HEK293 (cell line): ENCODE measurements around the gene SYNGR1.

ENCODE experiments used
- GLIS2 ChIP-seq: fragments of 450-650 bp; formaldehyde crosslinking; IDR thresholded peaks from 2 replicates; pipeline ENCODE4 v1.5.1; 2016; ENCODE audit warnings: missing biosample characterization, missing genetic modification characterization
- KLF16 ChIP-seq: fragments of 450-650 bp; formaldehyde crosslinking; IDR thresholded peaks from 2 replicates; pipeline ENCODE4 v1.5.1; 2017; ENCODE audit warnings: missing biosample characterization, missing genetic modification characterization
- KLF9 ChIP-seq: fragments of 450-650 bp; formaldehyde crosslinking; IDR thresholded peaks from 2 replicates; pipeline ENCODE4 v1.5.1; 2016; ENCODE audit warnings: missing biosample characterization, missing genetic modification characterization, low read depth
- PRDM4 ChIP-seq: fragments of 450-650 bp; formaldehyde crosslinking; IDR thresholded peaks from 2 replicates; pipeline ENCODE4 v1.5.1; 2017; ENCODE audit warnings: missing biosample characterization, missing genetic modification characterization
- YY2 ChIP-seq: fragments of 450-650 bp; formaldehyde crosslinking; IDR thresholded peaks from 2 replicates; pipeline ENCODE4 v1.5.1; 2016; ENCODE audit warnings: missing biosample characterization, missing genetic modification characterization
- ZBTB8A ChIP-seq: fragments of 450-650 bp; formaldehyde crosslinking; IDR thresholded peaks from 2 replicates; pipeline ENCODE4 v1.5.1; 2016; ENCODE audit warnings: missing biosample characterization, missing genetic modification characterization
- ZFHX2 ChIP-seq: fragments of 450-650 bp; formaldehyde crosslinking; conservative IDR thresholded peaks from 2 replicates; pipeline ENCODE4 v1.5.1; 2016; ENCODE audit warnings: missing biosample characterization, missing genetic modification characterization
- ZNF138 ChIP-seq: fragments of 450-650 bp; formaldehyde crosslinking; IDR thresholded peaks from 2 replicates; pipeline ENCODE4 v1.5.1; 2016; ENCODE audit warnings: missing biosample characterization, missing genetic modification characterization, borderline replicate concordance
- ZNF155 ChIP-seq: fragments of 450-650 bp; formaldehyde crosslinking; IDR thresholded peaks from 2 replicates; pipeline ENCODE4 v1.5.1; 2016; ENCODE audit warnings: missing biosample characterization, missing genetic modification characterization
- ZNF16 ChIP-seq: fragments of 450-650 bp; formaldehyde crosslinking; IDR thresholded peaks from 2 replicates; pipeline ENCODE4 v1.5.1; 2016; ENCODE audit warnings: low read depth, missing biosample characterization, missing genetic modification characterization
- ZNF280C ChIP-seq: fragments of 450-650 bp; formaldehyde crosslinking; IDR thresholded peaks from 2 replicates; pipeline ENCODE4 v1.5.1; 2016; ENCODE audit warnings: missing biosample characterization, missing genetic modification characterization
- ZNF335 ChIP-seq: fragments of 450-650 bp; formaldehyde crosslinking; conservative IDR thresholded peaks from 2 replicates; pipeline ENCODE4 v1.5.1; 2016; ENCODE audit warnings: missing biosample characterization, missing genetic modification characterization
- ZNF341 ChIP-seq: fragments of 450-650 bp; formaldehyde crosslinking; IDR thresholded peaks from 2 replicates; pipeline ENCODE4; 2016; ENCODE audit warnings: low read depth, missing biosample characterization, missing genetic modification characterization
- ZNF529 ChIP-seq: fragments of 450-650 bp; formaldehyde crosslinking; IDR thresholded peaks from 2 replicates; pipeline ENCODE4 v1.5.1; 2017; ENCODE audit warnings: missing genetic modification characterization, missing biosample characterization; ENCODE audit not compliant: insufficient replicate concordance
- ZNF571 ChIP-seq: fragments of 450-650 bp; formaldehyde crosslinking; IDR thresholded peaks from 2 replicates; pipeline ENCODE4 v1.5.0; 2017; ENCODE audit warnings: missing biosample characterization, missing genetic modification characterization
- ZNF626 ChIP-seq: fragments of 450-650 bp; sonication (Bioruptor Pico); formaldehyde crosslinking; IDR thresholded peaks from 2 replicates; pipeline ENCODE4 v1.5.1; 2018; ENCODE audit warnings: missing biosample characterization, missing genetic modification characterization, inconsistent platforms
- ZSCAN4 ChIP-seq: fragments of 450-650 bp; formaldehyde crosslinking; IDR thresholded peaks from 2 replicates; pipeline ENCODE4 v1.5.1; 2017; ENCODE audit warnings: missing biosample characterization, missing genetic modification characterization
- TF ChIP-seq, protein P1 (sequence below): fragments of 450-650 bp; formaldehyde crosslinking; IDR thresholded peaks from 2 replicates; pipeline ENCODE4 v1.5.1; 2016; ENCODE audit warnings: missing biosample characterization, missing genetic modification characterization

The SYNGR1 gene

GRCh38 chr22:39349967-39350726 lies at the start of gene SYNGR1 (continued):
- TF ChIP-seq ZNF280C (tag by site-specific recombination) (no peak), YY2 (no peak), ZSCAN4 (tag by site-specific recombination) (no peak), ZNF16 (tag by site-specific recombination) (no peak), ZNF341 (tag by site-specific recombination) (no peak), KLF9 (tag by site-specific recombination) (no peak), GLIS2 (tag by site-specific recombination) (peak; percentile 54), PRDM4 (no peak), ZNF626 (tag by site-specific recombination) (no peak), ZNF155 (tag by site-specific recombination) (no peak), ZNF335 (tag by site-specific recombination) (peak; percentile 45), ZNF138 (tag by site-specific recombination) (no peak), ZNF571 (tag by site-specific recombination) (no peak), ZFHX2 (tag by site-specific recombination) (no peak), KLF16 (tag by site-specific recombination) (no peak), ZBTB8A (tag by site-specific recombination) (peak; percentile 55; the same call in 1 of the 2 replicates), ZNF529 (no peak)
- TF ChIP-seq, protein P1, sequence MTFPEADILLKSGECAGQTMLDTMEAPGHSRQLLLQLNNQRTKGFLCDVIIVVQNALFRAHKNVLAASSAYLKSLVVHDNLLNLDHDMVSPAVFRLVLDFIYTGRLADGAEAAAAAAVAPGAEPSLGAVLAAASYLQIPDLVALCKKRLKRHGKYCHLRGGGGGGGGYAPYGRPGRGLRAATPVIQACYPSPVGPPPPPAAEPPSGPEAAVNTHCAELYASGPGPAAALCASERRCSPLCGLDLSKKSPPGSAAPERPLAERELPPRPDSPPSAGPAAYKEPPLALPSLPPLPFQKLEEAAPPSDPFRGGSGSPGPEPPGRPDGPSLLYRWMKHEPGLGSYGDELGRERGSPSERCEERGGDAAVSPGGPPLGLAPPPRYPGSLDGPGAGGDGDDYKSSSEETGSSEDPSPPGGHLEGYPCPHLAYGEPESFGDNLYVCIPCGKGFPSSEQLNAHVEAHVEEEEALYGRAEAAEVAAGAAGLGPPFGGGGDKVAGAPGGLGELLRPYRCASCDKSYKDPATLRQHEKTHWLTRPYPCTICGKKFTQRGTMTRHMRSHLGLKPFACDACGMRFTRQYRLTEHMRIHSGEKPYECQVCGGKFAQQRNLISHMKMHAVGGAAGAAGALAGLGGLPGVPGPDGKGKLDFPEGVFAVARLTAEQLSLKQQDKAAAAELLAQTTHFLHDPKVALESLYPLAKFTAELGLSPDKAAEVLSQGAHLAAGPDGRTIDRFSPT (tag by site-specific recombination) = no peak
